ENCODE results near the gene SLC25A29.

The SLC25A29 gene

DNA sequence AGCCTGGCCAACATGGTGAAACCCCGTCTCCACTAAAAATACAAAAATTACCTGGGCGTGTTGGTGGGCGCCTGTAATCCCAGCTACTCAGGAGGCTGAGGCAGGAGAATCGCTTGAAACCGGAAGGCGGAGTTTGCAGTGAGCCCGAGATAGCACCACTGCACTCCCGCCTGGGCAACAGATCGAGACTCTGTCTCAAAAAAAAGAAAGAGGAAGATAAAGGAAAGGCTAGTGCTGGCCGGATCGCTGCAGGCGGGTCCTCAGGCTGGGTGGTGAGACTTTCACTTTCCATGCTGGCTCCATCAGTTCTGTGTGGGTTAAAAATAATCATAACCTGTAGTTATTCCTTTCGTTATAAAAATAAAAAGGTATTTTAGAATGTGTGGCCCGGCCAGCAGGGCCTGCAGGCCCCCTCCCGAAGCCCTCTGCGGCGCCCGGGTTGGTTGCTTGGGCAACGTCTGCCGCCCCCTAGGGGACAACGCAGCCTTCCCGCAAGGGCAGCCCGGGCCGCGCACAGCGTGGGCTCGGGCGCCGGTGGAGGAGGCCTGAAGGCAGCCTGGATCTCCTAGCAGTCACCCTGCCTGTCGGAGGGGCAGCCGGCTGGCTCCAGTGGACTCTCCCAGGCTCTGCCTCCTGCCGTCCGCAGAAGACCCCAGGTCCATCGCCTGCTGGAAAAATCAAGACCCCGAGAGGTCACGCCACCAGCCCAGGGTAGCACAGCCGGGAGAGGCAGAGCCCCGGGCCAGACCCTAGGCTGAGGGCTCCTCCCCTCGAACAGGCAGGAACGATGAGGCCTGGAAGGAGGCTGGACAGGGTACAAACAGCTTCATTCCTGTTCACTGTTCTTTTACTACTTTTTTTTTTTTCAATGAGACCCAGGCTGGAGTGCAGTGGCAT is 11.9 kb upstream of the SLC25A29 start (continued):
- TF ChIP-seq, protein P1, sequence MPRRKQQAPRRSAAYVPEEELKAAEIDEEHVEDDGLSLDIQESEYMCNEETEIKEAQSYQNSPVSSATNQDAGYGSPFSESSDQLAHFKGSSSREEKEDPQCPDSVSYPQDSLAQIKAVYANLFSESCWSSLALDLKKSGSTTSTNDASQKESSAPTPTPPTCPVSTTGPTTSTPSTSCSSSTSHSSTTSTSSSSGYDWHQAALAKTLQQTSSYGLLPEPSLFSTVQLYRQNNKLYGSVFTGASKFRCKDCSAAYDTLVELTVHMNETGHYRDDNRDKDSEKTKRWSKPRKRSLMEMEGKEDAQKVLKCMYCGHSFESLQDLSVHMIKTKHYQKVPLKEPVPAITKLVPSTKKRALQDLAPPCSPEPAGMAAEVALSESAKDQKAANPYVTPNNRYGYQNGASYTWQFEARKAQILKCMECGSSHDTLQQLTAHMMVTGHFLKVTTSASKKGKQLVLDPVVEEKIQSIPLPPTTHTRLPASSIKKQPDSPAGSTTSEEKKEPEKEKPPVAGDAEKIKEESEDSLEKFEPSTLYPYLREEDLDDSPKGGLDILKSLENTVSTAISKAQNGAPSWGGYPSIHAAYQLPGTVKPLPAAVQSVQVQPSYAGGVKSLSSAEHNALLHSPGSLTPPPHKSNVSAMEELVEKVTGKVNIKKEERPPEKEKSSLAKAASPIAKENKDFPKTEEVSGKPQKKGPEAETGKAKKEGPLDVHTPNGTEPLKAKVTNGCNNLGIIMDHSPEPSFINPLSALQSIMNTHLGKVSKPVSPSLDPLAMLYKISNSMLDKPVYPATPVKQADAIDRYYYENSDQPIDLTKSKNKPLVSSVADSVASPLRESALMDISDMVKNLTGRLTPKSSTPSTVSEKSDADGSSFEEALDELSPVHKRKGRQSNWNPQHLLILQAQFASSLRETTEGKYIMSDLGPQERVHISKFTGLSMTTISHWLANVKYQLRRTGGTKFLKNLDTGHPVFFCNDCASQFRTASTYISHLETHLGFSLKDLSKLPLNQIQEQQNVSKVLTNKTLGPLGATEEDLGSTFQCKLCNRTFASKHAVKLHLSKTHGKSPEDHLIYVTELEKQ (tag by site-specific recombination; IDR thresholded peaks at IDR 0.05; ENCODE audit: borderline replicate concordance): no peak
- TF ChIP-seq ZXDB (tag by site-specific recombination; IDR thresholded peaks at IDR 0.05) (no peak), ZNF138 (tag by site-specific recombination; IDR thresholded peaks at IDR 0.05; ENCODE audit: borderline replicate concordance) (no peak), WT1 (tag by site-specific recombination; IDR thresholded peaks at IDR 0.05) (no peak), MEIS1 (CRISPR knock-in tag; IDR thresholded peaks at IDR 0.05; ENCODE audit: borderline replicate concordance) (no peak), ZNF585B (tag by site-specific recombination; IDR thresholded peaks at IDR 0.05) (no peak), ZFP3 (tag by site-specific recombination; IDR thresholded peaks at IDR 0.05; ENCODE audit: low read depth) (no peak), ZNF510 (tag by site-specific recombination; IDR thresholded peaks at IDR 0.05; ENCODE audit: insufficient replicate concordance) (no peak), KLF9 (tag by site-specific recombination; IDR thresholded peaks at IDR 0.05; ENCODE audit: low read depth) (no peak)
- TF ChIP-seq, protein P2, sequence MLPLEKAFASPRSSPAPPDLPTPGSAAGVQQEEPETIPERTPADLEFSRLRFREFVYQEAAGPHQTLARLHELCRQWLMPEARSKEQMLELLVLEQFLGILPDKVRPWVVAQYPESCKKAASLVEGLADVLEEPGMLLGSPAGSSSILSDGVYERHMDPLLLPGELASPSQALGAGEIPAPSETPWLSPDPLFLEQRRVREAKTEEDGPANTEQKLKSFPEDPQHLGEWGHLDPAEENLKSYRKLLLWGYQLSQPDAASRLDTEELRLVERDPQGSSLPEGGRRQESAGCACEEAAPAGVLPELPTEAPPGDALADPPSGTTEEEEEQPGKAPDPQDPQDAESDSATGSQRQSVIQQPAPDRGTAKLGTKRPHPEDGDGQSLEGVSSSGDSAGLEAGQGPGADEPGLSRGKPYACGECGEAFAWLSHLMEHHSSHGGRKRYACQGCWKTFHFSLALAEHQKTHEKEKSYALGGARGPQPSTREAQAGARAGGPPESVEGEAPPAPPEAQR (tag by site-specific recombination; IDR thresholded peaks at IDR 0.05): no peak

- H3K36me3 ChIP-seq (ENCODE audit: control insufficient read depth in 2 of 2, insufficient read depth in 1 of 2, low read length in 2 of 2): no peaks in the 10 kb centered on the region
- no peak for TF ChIP-seq ZNF585B (tag by site-specific recombination; IDR thresholded peaks at IDR 0.05)
- no peak for TF ChIP-seq ZBTB48 (tag by site-specific recombination; IDR thresholded peaks at IDR 0.05)
- TF ChIP-seq, protein P3, sequence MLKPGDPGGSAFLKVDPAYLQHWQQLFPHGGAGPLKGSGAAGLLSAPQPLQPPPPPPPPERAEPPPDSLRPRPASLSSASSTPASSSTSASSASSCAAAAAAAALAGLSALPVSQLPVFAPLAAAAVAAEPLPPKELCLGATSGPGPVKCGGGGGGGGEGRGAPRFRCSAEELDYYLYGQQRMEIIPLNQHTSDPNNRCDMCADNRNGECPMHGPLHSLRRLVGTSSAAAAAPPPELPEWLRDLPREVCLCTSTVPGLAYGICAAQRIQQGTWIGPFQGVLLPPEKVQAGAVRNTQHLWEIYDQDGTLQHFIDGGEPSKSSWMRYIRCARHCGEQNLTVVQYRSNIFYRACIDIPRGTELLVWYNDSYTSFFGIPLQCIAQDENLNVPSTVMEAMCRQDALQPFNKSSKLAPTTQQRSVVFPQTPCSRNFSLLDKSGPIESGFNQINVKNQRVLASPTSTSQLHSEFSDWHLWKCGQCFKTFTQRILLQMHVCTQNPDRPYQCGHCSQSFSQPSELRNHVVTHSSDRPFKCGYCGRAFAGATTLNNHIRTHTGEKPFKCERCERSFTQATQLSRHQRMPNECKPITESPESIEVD (tag by site-specific recombination; IDR thresholded peaks at IDR 0.05): no peak
- no peak for TF ChIP-seq ZNF391 (tag by site-specific recombination; IDR thresholded peaks at IDR 0.05; ENCODE audit: borderline replicate concordance, low read depth)
- TF ChIP-seq, protein P4, sequence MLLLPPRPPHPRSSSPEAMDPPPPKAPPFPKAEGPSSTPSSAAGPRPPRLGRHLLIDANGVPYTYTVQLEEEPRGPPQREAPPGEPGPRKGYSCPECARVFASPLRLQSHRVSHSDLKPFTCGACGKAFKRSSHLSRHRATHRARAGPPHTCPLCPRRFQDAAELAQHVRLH (tag by site-specific recombination; IDR thresholded peaks at IDR 0.05): no peak
- peak; percentile 85 for TF ChIP-seq ZFHX2 (tag by site-specific recombination; conservative IDR thresholded peaks at IDR 0.05)
- no peak for TF ChIP-seq SETDB1 (IDR thresholded peaks at IDR 0.05; ENCODE audit: insufficient read length, low read length)
- no peak for TF ChIP-seq ZNF449 (tag by site-specific recombination; IDR thresholded peaks at IDR 0.05)
- no peak for TF ChIP-seq ZNF174 (tag by site-specific recombination; IDR thresholded peaks at IDR 0.05)
- peak; percentile 70 for TF ChIP-seq EGR2 (tag by site-specific recombination; IDR thresholded peaks at IDR 0.05; ENCODE audit: low read depth)
- POLR2A ChIA-PET: no interaction called here
- no peaks in the 10 kb centered on the region for H3K9me3 ChIP-seq (ENCODE audit: control insufficient read depth, insufficient read depth, low read depth, low read length)
- H3K4me1 ChIP-seq (ENCODE audit: control insufficient read depth, insufficient read depth, low read length): no peaks in the 10 kb centered on the region
- no peak overlapping the region for H3K4me3 ChIP-seq (ENCODE audit: low read depth, low read length)
- CTCF ChIA-PET: interaction anchor here (0.7 kb wide), 1 partner anchor 71 kb away, joined by 6 read pairs; no protein-coding TSS in a partner anchor
- H3K27ac ChIP-seq (ENCODE audit: extremely low read depth, low read depth, low read length): no peak overlapping the region
These were observed 11.1 kb upstream of the SLC25A29 start for GRCh38 chr14:100317389-100317788.
